ENCODE data around the gene PAPOLA. TPM values are rescaled to one million over a fixed set of nuclear protein-coding genes. Genes with fewer than 3 reads are reported as not detected.
A peak's percentile ranks its signal among the peaks of the same experiment; 100 is the strongest.

PAPOLA gene
- 100 to 1,000 TPM; 115 to 148 (median 130) TPM for total RNA-seq (2021; fragmentation: NEBNext Ultra II Directional; extraction: Animal tissue kit (Norgen Biotek cat#: 25700))
- long read RNA-seq, full-length matches to known transcripts = 64 of 110 reads
- long read RNA-seq, partial matches to known transcripts = 23 of 110 reads
- long read RNA-seq, other reads (novel, unspliced or antisense) = 23 of 110 reads

DNA sequence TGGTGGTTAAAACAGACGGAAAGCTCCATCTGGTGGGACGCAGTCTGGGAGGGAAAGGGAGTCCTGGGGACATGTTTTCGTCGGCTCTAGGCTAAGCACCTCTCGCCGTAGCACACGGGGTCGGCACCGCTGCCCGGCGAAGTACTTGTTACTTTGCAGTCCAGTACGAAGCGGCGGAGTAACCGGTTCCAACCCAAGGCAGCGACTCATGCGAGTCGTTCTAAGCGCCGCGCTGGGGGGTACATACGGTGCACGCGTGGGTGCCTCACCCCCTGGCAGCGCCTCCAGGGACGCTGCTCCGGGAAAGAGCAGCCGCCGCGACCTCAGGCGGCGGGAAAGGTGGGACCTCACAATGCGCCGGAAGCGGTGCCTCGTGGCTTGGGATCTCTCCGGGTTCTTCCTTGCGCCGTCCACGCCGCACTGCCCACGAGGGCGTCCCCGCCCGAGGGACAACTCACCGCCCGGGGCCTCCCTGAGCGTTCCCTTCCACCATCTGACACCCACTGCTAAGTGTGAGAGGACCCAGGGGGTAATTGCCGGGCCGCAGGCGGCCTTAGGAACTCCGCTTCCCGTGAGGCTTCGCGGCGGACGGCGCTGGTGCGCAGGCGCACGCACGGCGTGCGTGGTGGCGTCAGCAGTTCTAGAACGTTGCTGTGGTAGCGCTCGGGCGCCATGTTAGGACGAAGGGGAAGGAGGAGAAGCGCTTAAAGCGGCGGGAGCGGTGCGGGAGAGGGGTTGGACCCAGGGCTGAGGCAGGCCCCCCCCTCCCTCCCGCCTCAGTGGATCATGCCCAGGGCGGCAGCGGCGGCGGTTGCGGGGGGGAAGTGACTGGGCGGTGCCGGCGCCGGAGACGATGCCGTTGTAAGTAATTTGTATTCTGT is at the start of gene PAPOLA:
TSS of gene PAPOLA (plus strand) at position 643 of the 881 bp plus-strand sequence. CDS start at position 854, 211 bp downstream.
- Mint-ChIP-seq H3K36me3 (ENCODE audit: low read depth) (peaks cover 22% of the 10 kb centered on the region), H3K9me3 (no peaks in the 10 kb centered on the region), H3K27me3 (ENCODE audit: insufficient read depth) (peaks cover 2% of the 10 kb centered on the region), H3K4me3 (peak within 1 kb of the TSS; percentile 99), H3K4me1 (ENCODE audit: low read depth) (peaks cover 33% of the 10 kb centered on the region), H3K27ac (peak within 1 kb of the TSS; percentile 96)
- TF ChIP-seq CTCF (IDR thresholded peaks at IDR 0.05) = peak; percentile 47
- DNase-seq = peak; percentile 92

GRCh38 chr14:96452684-96453083 is 49.5 kb upstream of the PAPOLA start:
- DNase-seq = no peak
- H3K4me3 Mint-ChIP-seq = no peak overlapping the region
- TF ChIP-seq CTCF (IDR thresholded peaks at IDR 0.05) = no peak
- H3K27me3 Mint-ChIP-seq (ENCODE audit: insufficient read depth) = peaks cover 17% of the 10 kb centered on the region
- H3K4me1 Mint-ChIP-seq (ENCODE audit: low read depth) = peaks cover 12% of the 10 kb centered on the region; the same call in 1 of the 2 replicates
- H3K36me3 Mint-ChIP-seq (ENCODE audit: low read depth) = no peaks in the 10 kb centered on the region
- H3K9me3 Mint-ChIP-seq = no peaks in the 10 kb centered on the region
- H3K27ac Mint-ChIP-seq = no peak overlapping the region

DNA sequence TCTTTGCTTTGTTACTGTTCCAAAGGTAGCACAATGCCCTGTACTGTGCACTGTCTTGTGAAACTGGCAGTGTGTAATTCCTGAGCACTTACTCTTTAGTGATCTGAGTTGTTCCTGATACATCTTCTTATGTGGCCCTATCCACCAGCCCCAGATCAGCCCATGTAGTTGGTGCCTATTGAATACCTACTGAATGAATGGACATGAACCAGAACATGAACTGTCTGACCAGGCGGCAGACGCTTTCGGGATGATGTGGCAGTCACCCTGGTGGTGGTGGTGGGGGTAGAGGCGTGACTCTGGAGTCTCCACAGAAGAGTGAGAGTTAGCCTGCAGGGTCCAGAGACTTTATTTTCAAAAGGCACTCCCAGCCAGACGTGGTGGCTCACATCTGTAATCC is 46.6 kb upstream of the PAPOLA start:
- Mint-ChIP-seq H3K27me3 (ENCODE audit: insufficient read depth) (peaks cover 17% of the 10 kb centered on the region), H3K4me3 (no peak overlapping the region), H3K9me3 (no peaks in the 10 kb centered on the region), H3K27ac (no peak overlapping the region), H3K4me1 (ENCODE audit: low read depth) (peaks cover 12% of the 10 kb centered on the region; the same call in 1 of the 2 replicates), H3K36me3 (ENCODE audit: low read depth) (no peaks in the 10 kb centered on the region)
- TF ChIP-seq CTCF (IDR thresholded peaks at IDR 0.05) = no peak
- DNase-seq = no peak

GRCh38 chr14:96459851-96460250 is 42.3 kb upstream of the PAPOLA start:
- no peak overlapping the region for H3K4me3 Mint-ChIP-seq
- H3K9me3 Mint-ChIP-seq = no peaks in the 10 kb centered on the region
- no peak overlapping the region for H3K27ac Mint-ChIP-seq
- peaks cover 19% of the 10 kb centered on the region for H3K27me3 Mint-ChIP-seq (ENCODE audit: insufficient read depth)
- H3K4me1 Mint-ChIP-seq (ENCODE audit: low read depth) = peaks cover 12% of the 10 kb centered on the region; the same call in 1 of the 2 replicates
- no peak for DNase-seq
- no peak for TF ChIP-seq CTCF (IDR thresholded peaks at IDR 0.05)
- H3K36me3 Mint-ChIP-seq (ENCODE audit: low read depth) = no peaks in the 10 kb centered on the region

- DNase-seq = no peak
- no peak for TF ChIP-seq CTCF (IDR thresholded peaks at IDR 0.05)
- Mint-ChIP-seq H3K9me3 (no peaks in the 10 kb centered on the region), H3K4me1 (ENCODE audit: low read depth) (no peaks in the 10 kb centered on the region), H3K4me3 (no peak overlapping the region), H3K27ac (no peak overlapping the region), H3K27me3 (ENCODE audit: insufficient read depth) (peaks cover 14% of the 10 kb centered on the region), H3K36me3 (ENCODE audit: low read depth) (no peaks in the 10 kb centered on the region)
Observed at GRCh38 chr14:96461950-96462798, 40.0 kb upstream of the PAPOLA start.
